Endothelial cell of umbilical vein (primary cell): Measurements from ENCODE around the gene FKBP7. TPM values are rescaled to one million over a fixed set of nuclear protein-coding genes. Genes with fewer than 3 reads are reported as not detected.

Source experiments
- BruUV-seq: library from RNA; stranded (reverse); fragments of 400-500 nt; replicated peaks from 2 replicates; lab custom pipeline; 2021; lab: Mats Ljungman, UMichigan
- CTCF ChIA-PET: fragments of 300-600, 350-600 bp; sonication (Branson Sonifier 250); formaldehyde crosslinking; loops from one replicate; lab custom pipeline; 2021; ENCODE audit warnings: antibody characterized with exemption, inconsistent platforms; lab: Charles Lee
- POLR2A ChIA-PET: fragments of 300-600, 350-600 bp; sonication (Branson Sonifier 250); formaldehyde crosslinking; loops from one replicate; lab custom pipeline; 2021; ENCODE audit warnings: antibody characterized with exemption, inconsistent platforms; lab: Charles Lee
- DNase-seq: peaks from one replicate; pipeline ENCODE4 v3.0.0-alpha.2; 2011; ENCODE audit warnings: low read depth, low spot score
- FAIRE-seq: peaks from 2 replicates; lab custom pipeline; 2011; peaks lifted over from hg19 to GRCh38; lab: Jason Lieb, UNC
- H2AFZ ChIP-seq: 2 replicates; pipeline ENCODE4 v1.6.0; 2012; ENCODE audit warnings: low read depth, low read length, control low read depth, inconsistent platforms
- H3K27ac ChIP-seq: 2 replicates; pipeline ENCODE4 v1.5.1; 2011; ENCODE audit warnings: low read depth, mild to moderate bottlenecking, control low read depth, low read length, moderate library complexity; ENCODE audit not compliant: insufficient read depth
- H3K27me3 ChIP-seq, 2 experiments: 2 replicates each; pipeline versions ENCODE4 v1.6.0 to v1.6.1; 2011; ENCODE audit warnings: low read length in 2 of 2, mixed read lengths in 1 of 2; ENCODE audit not compliant: control insufficient read depth in 2 of 2, insufficient read depth in 2 of 2
- H3K36me3 ChIP-seq, 2 experiments: 2 replicates in 1 of 2; 3 replicates in 1 of 2; pipeline ENCODE4 v1.5.1; 2011; ENCODE audit warnings: low read length in 2 of 2, mild to moderate bottlenecking in 1 of 2, moderate library complexity in 1 of 2; ENCODE audit not compliant: control insufficient read depth in 2 of 2, insufficient read depth in 2 of 2; ENCODE audit errors: extremely low read depth in 1 of 2
- H3K4me1 ChIP-seq: 3 replicates; pipeline ENCODE4 v1.5.1; 2011; ENCODE audit warnings: mild to moderate bottlenecking, low read length; ENCODE audit not compliant: control insufficient read depth, insufficient read depth; ENCODE audit errors: extremely low read depth
- H3K4me2 ChIP-seq: 2 replicates; pipeline ENCODE4 v1.6.1; 2011; ENCODE audit warnings: low read length, control low read depth, mixed read lengths; ENCODE audit not compliant: insufficient read depth
- H3K4me3 ChIP-seq, 3 experiments: fragments of 200-600 bp in 1 of 3; sonication (generic), shearing (Covaris generic) in 1 of 3; replicated peaks in 1 of 3; 2 replicates each; pipeline ENCODE4 v1.5.1; 2011 to 2016; ENCODE audit warnings: control low read depth in 3 of 3, low read length in 3 of 3, mild to moderate bottlenecking in 2 of 3, inconsistent platforms in 1 of 3, low read depth in 1 of 3, moderate library complexity in 1 of 3; ENCODE audit not compliant: insufficient read depth in 1 of 3
- H3K79me2 ChIP-seq: 2 replicates; pipeline ENCODE4 v1.6.0; 2012; ENCODE audit warnings: low read length, inconsistent platforms; ENCODE audit not compliant: control insufficient read depth, insufficient read depth
- H3K9ac ChIP-seq: replicated peaks from 2 replicates; pipeline ENCODE3; 2011; ENCODE audit warnings: low read length, control low read depth; ENCODE audit not compliant: insufficient read depth; ENCODE audit errors: extremely low read depth
- H3K9me1 ChIP-seq: replicated peaks from 3 replicates; pipeline ENCODE4 v1.6.0; 2011; ENCODE audit warnings: mild to moderate bottlenecking, low read length; ENCODE audit not compliant: control insufficient read depth, insufficient read depth; ENCODE audit errors: extremely low read depth
- H3K9me3 ChIP-seq: replicated peaks from 2 replicates; pipeline ENCODE4 v1.5.1; 2012; ENCODE audit warnings: low read length, inconsistent platforms; ENCODE audit not compliant: control insufficient read depth, insufficient read depth
- H4K20me1 ChIP-seq: replicated peaks from 2 replicates; pipeline ENCODE3; 2011; ENCODE audit warnings: mild to moderate bottlenecking, low read length; ENCODE audit not compliant: control insufficient read depth, insufficient read depth; ENCODE audit errors: extremely low read depth
- EZH2 ChIP-seq: IDR thresholded peaks from 2 replicates; pipeline ENCODE4 v1.6.1; 2012; ENCODE audit warnings: borderline replicate concordance, low read depth, mild to moderate bottlenecking, moderate library complexity, low read length, inconsistent platforms; ENCODE audit not compliant: severe bottlenecking
- FOS ChIP-seq: IDR thresholded peaks from 2 replicates; pipeline ENCODE4 v1.6.1; 2011; ENCODE audit warnings: mild to moderate bottlenecking, low read length, moderate library complexity, borderline replicate concordance; ENCODE audit not compliant: insufficient read depth
- GATA2 ChIP-seq: IDR thresholded peaks from 2 replicates; pipeline ENCODE4 v1.7.0; 2011; ENCODE audit warnings: low read depth, mild to moderate bottlenecking, moderate library complexity, mixed read lengths, low read length; ENCODE audit not compliant: insufficient read length, insufficient read depth
- JUN ChIP-seq: IDR thresholded peaks from 2 replicates; pipeline ENCODE4 v1.6.1; 2011; ENCODE audit warnings: borderline replicate concordance, low read depth; ENCODE audit not compliant: insufficient read length, insufficient read depth
- MYC ChIP-seq: IDR thresholded peaks from one replicate; pipeline ENCODE4 v1.6.1; 2011; ENCODE audit warnings: mild to moderate bottlenecking, low read depth, low read length
- POLR2A ChIP-seq: IDR thresholded peaks from 2 replicates; pipeline ENCODE4 v1.6.1; 2012; ENCODE audit warnings: low read depth, mild to moderate bottlenecking, control low read depth, low read length
- POLR2AphosphoS5 ChIP-seq: IDR thresholded peaks from 2 replicates; pipeline ENCODE4 v1.6.1; 2012; ENCODE audit warnings: low read depth, mild to moderate bottlenecking, control low read depth, low read length, moderate library complexity; ENCODE audit not compliant: insufficient read depth
- dilution Hi-C: fragments of 300-500 bp; cut with MboI; formaldehyde crosslinking; loops from one replicate; pipeline ENCODE4 v1.15.0; 2019; ENCODE audit warnings: low sequenced_read_pairs; ENCODE audit not compliant: extremely low pct_ligation_motif_present
- intact Hi-C: fragments of 100-400 bp; cut with micrococcal nuclease; formaldehyde crosslinking; loops from one replicate; pipeline ENCODE4 v1.10.0; 2022
- polyA plus RNA-seq, 4 experiments: library from polyadenylated mRNA; depleted of rRNA in 3 of 4; stranded (reverse) in 3 of 4; unstranded in 1 of 4; fragments of >200 nt; gene quantifications; 2 replicates each; pipeline versions ENCODE4 v1.2.1 to v1.2.3, GENCODE V29; 2011 to 2012; ENCODE audit warnings: missing spikeins in 1 of 4
- total RNA-seq: library from RNA; stranded (reverse); gene quantifications from 2 replicates; pipeline ENCODE4 v1.2.3, GENCODE V29; 2021
- TF ChIP-seq, protein P1 (sequence below), 2 donors: IDR thresholded peaks; 1 replicate in 1 of 2; 2 replicates in 1 of 2; pipeline ENCODE4 v1.5.1; 2011; ENCODE audit warnings: low read length in 2 of 2, mild to moderate bottlenecking in 2 of 2, moderate library complexity in 2 of 2, control low read depth in 1 of 2, inconsistent platforms in 1 of 2, low read depth in 1 of 2; ENCODE audit not compliant: insufficient read depth in 1 of 2; ENCODE audit errors: extremely low read depth in 1 of 2
- TF ChIP-seq, protein P2 (sequence below): IDR thresholded peaks from 2 replicates; pipeline ENCODE4 v1.6.1; 2011; ENCODE audit not compliant: insufficient read depth, insufficient read length

FKBP7 gene
- total and polyA plus RNA-seq, 2 donors (not counting 3 experiments of a cell fraction or from before 2014, with no cell fraction given): 11.2 to 20.5 TPM

DNA sequence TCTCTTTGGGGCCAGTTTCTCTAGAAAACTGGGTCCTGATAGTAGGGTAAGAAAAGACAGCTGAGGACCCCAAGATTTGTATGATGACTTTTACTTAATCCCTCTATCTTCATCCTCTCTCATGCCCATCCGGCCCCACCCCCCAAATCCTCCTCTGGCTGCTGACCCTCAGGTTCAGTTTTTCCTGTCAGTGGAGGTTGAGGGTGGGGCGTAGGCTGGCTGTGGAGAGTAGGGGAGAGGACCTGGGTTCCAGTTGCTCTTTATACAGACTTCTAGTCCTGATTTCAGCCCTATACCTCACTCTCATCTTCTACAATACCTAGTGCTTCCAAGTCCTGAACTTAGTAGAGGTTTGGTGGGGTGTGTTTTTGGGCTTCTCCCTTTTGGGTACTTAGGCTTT, 30.2 kb upstream of the FKBP7 start:
- CTCF ChIA-PET: interaction anchor here (1.7 kb wide), 1 partner anchor 19 kb away, joined by 4 read pairs; no protein-coding TSS in a partner anchor

More for the DNA sequence above, 30.2 kb upstream of the FKBP7 start:
- Histone ChIP-seq H3K9me3 (no peaks in the 10 kb centered on the region), H3K4me3 (no peak overlapping the region), H2AFZ (no peak overlapping the region), H3K79me2 (no peaks in the 10 kb centered on the region), H3K4me2 (no peak overlapping the region), H3K27ac (no peak overlapping the region), H3K36me3 (peaks cover 0 to 2% of the 10 kb centered on the region in 2 experiments), H3K27me3 (no peaks in the 10 kb centered on the region), H4K20me1 (no peaks in the 10 kb centered on the region), H3K9me1 (no peaks in the 10 kb centered on the region), H3K9ac (no peak overlapping the region), H3K4me1 (no peaks in the 10 kb centered on the region)
- TF ChIP-seq POLR2AphosphoS5 (no peak), JUN (no peak), EZH2 (no peak), MYC (no peak), FOS (no peak), GATA2 (no peak), POLR2A (no peak)
- TF ChIP-seq, protein P1, sequence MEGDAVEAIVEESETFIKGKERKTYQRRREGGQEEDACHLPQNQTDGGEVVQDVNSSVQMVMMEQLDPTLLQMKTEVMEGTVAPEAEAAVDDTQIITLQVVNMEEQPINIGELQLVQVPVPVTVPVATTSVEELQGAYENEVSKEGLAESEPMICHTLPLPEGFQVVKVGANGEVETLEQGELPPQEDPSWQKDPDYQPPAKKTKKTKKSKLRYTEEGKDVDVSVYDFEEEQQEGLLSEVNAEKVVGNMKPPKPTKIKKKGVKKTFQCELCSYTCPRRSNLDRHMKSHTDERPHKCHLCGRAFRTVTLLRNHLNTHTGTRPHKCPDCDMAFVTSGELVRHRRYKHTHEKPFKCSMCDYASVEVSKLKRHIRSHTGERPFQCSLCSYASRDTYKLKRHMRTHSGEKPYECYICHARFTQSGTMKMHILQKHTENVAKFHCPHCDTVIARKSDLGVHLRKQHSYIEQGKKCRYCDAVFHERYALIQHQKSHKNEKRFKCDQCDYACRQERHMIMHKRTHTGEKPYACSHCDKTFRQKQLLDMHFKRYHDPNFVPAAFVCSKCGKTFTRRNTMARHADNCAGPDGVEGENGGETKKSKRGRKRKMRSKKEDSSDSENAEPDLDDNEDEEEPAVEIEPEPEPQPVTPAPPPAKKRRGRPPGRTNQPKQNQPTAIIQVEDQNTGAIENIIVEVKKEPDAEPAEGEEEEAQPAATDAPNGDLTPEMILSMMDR (IDR thresholded peaks at IDR 0.05; ENCODE audit: extremely low read depth in 1 of 2, insufficient read depth in 1 of 2, low read depth in 1 of 2, low read length in 2 of 2): no peak
- TF ChIP-seq, protein P2, sequence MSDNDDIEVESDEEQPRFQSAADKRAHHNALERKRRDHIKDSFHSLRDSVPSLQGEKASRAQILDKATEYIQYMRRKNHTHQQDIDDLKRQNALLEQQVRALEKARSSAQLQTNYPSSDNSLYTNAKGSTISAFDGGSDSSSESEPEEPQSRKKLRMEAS: no peak
- no TSS peak for BruUV-seq
- dilution Hi-C loops: no loop called here
- POLR2A ChIA-PET: no interaction called here
- DNase-seq: no peak
- no peak for FAIRE-seq
- intact Hi-C loops: no loop called here
